ENCODE results near the gene NASP. TPM values are rescaled to one million over a fixed set of nuclear protein-coding genes. Genes with fewer than 3 reads are reported as not detected.
A peak's percentile ranks its signal among the peaks of the same experiment; 100 is the strongest.

Gene NASP
- total and polyA plus RNA-seq, 2 of the 13 experiments (the other 11 are each of a cell fraction or from before 2014, with no cell fraction given) = 132 to 256 TPM

DNA sequence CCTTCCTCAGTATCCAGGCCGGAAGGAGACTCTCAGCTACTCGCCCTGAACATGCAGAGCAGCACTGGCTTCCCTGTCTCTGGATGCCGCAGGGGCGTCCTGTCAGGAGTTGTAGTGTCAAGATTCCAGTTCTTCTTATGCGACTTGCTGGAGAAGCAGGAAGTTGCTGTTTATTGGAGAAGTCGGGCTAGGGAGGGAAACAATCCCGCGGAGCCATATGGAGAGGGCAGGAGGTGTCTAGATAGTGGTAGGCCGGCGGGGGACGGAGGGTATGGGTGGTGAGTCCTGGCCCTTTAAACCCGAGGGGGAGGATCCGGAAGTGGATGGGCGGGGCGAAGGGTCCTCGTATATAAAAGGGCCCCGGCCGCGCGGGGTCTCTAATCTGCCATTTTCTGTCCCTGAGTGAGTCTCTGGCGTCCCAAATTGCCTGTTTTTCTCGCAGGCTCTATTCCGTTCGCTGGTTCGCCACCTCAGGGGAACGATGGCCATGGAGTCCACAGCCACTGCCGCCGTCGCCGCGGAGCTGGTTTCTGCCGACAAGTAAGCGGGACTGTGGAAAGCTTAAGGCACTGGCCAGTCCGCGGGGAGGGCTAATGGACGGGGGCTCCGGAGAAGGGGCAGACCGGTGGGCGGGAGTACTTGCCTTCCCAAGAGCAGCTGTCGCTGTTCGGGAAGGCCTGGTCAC is at the start of gene NASP (continued):
- TF ChIP-seq PAWR (CRISPR knock-in tag; IDR thresholded peaks at IDR 0.05; ENCODE audit: borderline replicate concordance) = no peak
- TF ChIP-seq ZNF557 (CRISPR knock-in tag; IDR thresholded peaks at IDR 0.05) = no peak
- no peak for TF ChIP-seq JUN (CRISPR knock-in tag; IDR thresholded peaks at IDR 0.05)
- TF ChIP-seq SMARCC2 (IDR thresholded peaks at IDR 0.05) = no peak
- no peak for TF ChIP-seq ZSCAN30 (CRISPR knock-in tag; IDR thresholded peaks at IDR 0.05)
- TF ChIP-seq ZNF879 (CRISPR knock-in tag; IDR thresholded peaks at IDR 0.05) = peak; percentile 68; the same call in 1 of the 2 replicates
- no peak for TF ChIP-seq SNAI1 (CRISPR knock-in tag; IDR thresholded peaks at IDR 0.05; ENCODE audit: borderline replicate concordance)
- no peak for TF ChIP-seq NFKBIZ (CRISPR knock-in tag; IDR thresholded peaks at IDR 0.05)
- no peak for TF ChIP-seq SSRP1 (CRISPR knock-in tag; IDR thresholded peaks at IDR 0.05)
- no peak for TF ChIP-seq ZSCAN12 (CRISPR knock-in tag; IDR thresholded peaks at IDR 0.05)
- TF ChIP-seq, protein P1, sequence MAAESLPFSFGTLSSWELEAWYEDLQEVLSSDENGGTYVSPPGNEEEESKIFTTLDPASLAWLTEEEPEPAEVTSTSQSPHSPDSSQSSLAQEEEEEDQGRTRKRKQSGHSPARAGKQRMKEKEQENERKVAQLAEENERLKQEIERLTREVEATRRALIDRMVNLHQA (CRISPR knock-in tag; IDR thresholded peaks at IDR 0.05) = no peak
- no peak for TF ChIP-seq TEAD2 (CRISPR knock-in tag; IDR thresholded peaks at IDR 0.05)
- no peak for TF ChIP-seq ZFP36L2 (CRISPR knock-in tag; IDR thresholded peaks at IDR 0.05)
- TF ChIP-seq ZMYM2 (CRISPR knock-in tag; IDR thresholded peaks at IDR 0.05) = 0 out of 2 replicates have a peak, but pooled peaks have one; percentile 47
- no peak for TF ChIP-seq SIN3B (IDR thresholded peaks at IDR 0.05; ENCODE audit: low read length)
- no peak for TF ChIP-seq PHF5A (CRISPR knock-in tag; IDR thresholded peaks at IDR 0.05; ENCODE audit: low read depth, unreplicated experiment)
- no peak for TF ChIP-seq FIP1L1 (IDR thresholded peaks at IDR 0.05; ENCODE audit: borderline replicate concordance, insufficient read depth, low read depth, low read length)
- TF ChIP-seq MIXL1 (CRISPR knock-in tag; IDR thresholded peaks at IDR 0.05) = no peak; the same call in 1 of the 2 replicates
- no peak for TF ChIP-seq RAD51 (IDR thresholded peaks at IDR 0.05; ENCODE audit: borderline replicate concordance)
- no peak for TF ChIP-seq SYNCRIP (IDR thresholded peaks at IDR 0.05; ENCODE audit: insufficient read depth, low read depth, low read length)
- no peak for TF ChIP-seq ZNF629 (CRISPR knock-in tag; conservative IDR thresholded peaks at IDR 0.05)
- no peak for TF ChIP-seq ZNF34 (CRISPR knock-in tag; IDR thresholded peaks at IDR 0.05; ENCODE audit: borderline replicate concordance)
- no peak; the same call in 1 of the 2 replicates for TF ChIP-seq THAP11 (CRISPR knock-in tag; IDR thresholded peaks at IDR 0.05)
- TF ChIP-seq ZFP1 (CRISPR knock-in tag; IDR thresholded peaks at IDR 0.05) = no peak
- no peak; the same call in 1 of the 2 replicates for TF ChIP-seq HOXD1 (CRISPR knock-in tag; IDR thresholded peaks at IDR 0.05)
- no peak for TF ChIP-seq ZNF616 (CRISPR knock-in tag; IDR thresholded peaks at IDR 0.05; ENCODE audit: low read depth)
- TF ChIP-seq GFI1 (CRISPR knock-in tag; IDR thresholded peaks at IDR 0.05; ENCODE audit: borderline replicate concordance) = peak; percentile 63; the same call in 1 of the 2 replicates
- no peak for TF ChIP-seq ZNF432 (CRISPR knock-in tag; IDR thresholded peaks at IDR 0.05; ENCODE audit: borderline replicate concordance)
- TF ChIP-seq ZNF382 (CRISPR knock-in tag; IDR thresholded peaks at IDR 0.05; ENCODE audit: borderline replicate concordance) = no peak
- no peak for TF ChIP-seq ATF7 (IDR thresholded peaks at IDR 0.05)
- TF ChIP-seq ATF7 (CRISPR knock-in tag; IDR thresholded peaks at IDR 0.05) = no peak
- no peak for TF ChIP-seq HMGA1 (CRISPR knock-in tag; conservative IDR thresholded peaks at IDR 0.05)
- 0 out of 2 replicates have a peak, but pooled peaks have one; percentile 28 for TF ChIP-seq E2F2 (CRISPR knock-in tag; IDR thresholded peaks at IDR 0.05; ENCODE audit: borderline replicate concordance)
- no peak for TF ChIP-seq ZNF713 (CRISPR knock-in tag; IDR thresholded peaks at IDR 0.05)
- TF ChIP-seq IKZF4 (CRISPR knock-in tag; IDR thresholded peaks at IDR 0.05; ENCODE audit: borderline replicate concordance, low read depth, not compliant biosample characterization) = no peak

Measured in HepG2 (cell line).